GM12873 (cell line): ENCODE measurements around the gene CBX5.

Source experiments
- TF ChIP-seq, protein P1 (sequence below): IDR thresholded peaks from 2 replicates; pipeline ENCODE4 v1.5.1; 2012; ENCODE audit warnings: low read depth, mild to moderate bottlenecking, moderate library complexity, low read length, control low read depth; ENCODE audit not compliant: insufficient read depth; ENCODE audit errors: missing control alignments

CBX5 gene

GRCh38 chr12:54304187-54304810 lies 24.4 kb upstream of the CBX5 start:
- TF ChIP-seq, protein P1, sequence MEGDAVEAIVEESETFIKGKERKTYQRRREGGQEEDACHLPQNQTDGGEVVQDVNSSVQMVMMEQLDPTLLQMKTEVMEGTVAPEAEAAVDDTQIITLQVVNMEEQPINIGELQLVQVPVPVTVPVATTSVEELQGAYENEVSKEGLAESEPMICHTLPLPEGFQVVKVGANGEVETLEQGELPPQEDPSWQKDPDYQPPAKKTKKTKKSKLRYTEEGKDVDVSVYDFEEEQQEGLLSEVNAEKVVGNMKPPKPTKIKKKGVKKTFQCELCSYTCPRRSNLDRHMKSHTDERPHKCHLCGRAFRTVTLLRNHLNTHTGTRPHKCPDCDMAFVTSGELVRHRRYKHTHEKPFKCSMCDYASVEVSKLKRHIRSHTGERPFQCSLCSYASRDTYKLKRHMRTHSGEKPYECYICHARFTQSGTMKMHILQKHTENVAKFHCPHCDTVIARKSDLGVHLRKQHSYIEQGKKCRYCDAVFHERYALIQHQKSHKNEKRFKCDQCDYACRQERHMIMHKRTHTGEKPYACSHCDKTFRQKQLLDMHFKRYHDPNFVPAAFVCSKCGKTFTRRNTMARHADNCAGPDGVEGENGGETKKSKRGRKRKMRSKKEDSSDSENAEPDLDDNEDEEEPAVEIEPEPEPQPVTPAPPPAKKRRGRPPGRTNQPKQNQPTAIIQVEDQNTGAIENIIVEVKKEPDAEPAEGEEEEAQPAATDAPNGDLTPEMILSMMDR = no peak

DNA sequence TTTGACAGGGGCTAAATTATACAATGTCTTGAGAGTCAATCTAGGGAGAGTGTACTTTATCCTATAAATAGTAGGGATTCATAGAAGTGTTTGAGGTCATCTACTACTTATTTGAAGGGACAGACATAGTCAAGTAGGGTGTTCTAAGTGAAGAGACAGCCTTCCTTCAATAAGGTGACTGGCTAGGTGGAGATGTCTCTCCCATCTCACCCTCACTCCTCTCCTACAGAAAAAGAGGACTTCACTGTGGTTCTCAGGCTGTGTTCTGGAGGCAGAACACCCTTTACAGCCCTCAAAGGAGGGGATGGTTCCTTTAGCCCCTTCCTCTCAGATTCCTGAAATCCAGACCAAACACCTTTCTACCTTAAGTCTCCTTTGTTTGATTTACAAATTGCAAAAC lies 23.7 kb upstream of the CBX5 start:
- TF ChIP-seq, protein P1 = no peak

DNA sequence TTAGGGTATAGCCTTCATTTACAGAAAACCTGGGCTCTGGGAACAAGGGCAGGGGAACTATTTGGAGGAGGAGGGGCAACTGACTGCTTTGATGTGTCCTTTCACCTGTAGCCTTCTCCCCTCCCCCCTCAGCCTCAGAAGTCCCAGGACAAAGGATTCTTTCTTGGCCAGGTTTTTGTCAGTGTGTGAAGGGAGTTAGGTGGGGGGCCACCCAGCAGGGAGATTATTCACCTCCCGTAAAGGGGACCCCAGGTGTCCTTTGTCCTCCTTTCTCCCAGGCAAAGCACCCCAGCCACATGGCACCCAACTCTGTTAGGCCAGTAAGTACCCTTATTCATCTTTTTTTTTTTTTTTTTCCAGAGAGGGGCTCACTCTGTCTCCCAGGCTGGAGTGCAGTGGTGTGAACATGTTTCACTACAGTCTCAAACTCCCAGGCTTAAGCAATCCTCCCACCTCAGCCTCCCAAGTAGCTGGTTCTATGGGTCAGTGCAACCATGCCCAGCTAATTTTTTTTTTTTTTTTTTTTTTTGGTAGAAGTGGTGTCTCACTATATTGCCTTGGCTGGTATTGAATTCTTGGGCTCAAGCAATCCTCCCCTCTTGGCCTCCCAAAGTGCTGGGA lies 21.6 kb upstream of the CBX5 start:
- TF ChIP-seq, protein P1 = no peak

DNA sequence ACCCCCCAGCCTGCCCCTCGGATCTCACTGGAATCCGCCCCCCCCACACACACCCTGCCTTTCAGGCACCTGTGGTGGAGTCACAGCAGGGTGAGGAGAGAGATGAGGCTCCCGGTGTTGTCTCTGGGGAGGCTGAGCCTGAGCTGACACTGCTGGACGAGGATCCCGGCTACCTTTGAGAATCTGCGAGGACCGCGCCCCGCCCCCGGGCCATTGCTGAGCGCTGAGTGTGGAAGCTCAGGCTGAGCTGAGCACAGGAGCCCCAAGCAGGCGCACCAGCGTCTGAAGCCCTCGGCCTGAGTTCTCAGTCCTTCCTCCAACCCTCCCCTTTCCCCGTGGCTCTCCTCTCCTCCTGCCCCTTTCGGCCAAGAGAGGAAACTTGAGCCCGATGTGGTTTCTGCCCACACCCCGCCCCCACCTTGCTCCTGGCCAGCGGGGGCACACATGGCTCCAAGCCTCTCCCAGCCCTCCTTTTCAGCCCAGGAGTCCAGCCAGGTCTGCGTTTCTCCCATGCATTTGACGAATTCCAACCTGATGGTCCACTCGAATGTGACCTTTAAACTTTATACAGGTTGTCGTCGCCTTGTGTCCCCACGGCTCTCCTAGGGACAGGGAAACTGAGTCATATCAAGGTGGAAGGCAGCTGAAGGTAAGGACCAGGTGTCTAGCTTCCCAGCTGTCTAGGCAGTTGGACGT lies 21.0 kb upstream of the CBX5 start, which contains the start of gene NFE2:
Gene NFE2 (minus strand): TSS at position 284 of the 696 bp plus-strand sequence. CDS start 5,767 bp downstream, outside the sequence.
- TF ChIP-seq, protein P1 = no peak

- TF ChIP-seq, protein P1 = no peak
Measured at GRCh38 chr12:54300225-54300731, 20.4 kb upstream of the CBX5 start.

GRCh38 chr12:54299515-54300224 lies 19.7 kb upstream of the CBX5 start:
- TF ChIP-seq, protein P1 = no peak
